Choroid plexus epithelial cell (primary cell): ENCODE results near the gene COL9A3.

Experiments
- DNase-seq: peaks from one replicate; pipeline ENCODE4 v3.0.0-alpha.2; 2010; ENCODE audit warnings: low read depth
- H3K4me3 ChIP-seq: 2 replicates; pipeline ENCODE4 v1.5.1; 2011; ENCODE audit warnings: low read depth, mild to moderate bottlenecking, control low read depth, low read length, moderate library complexity
- CTCF ChIP-seq: conservative IDR thresholded peaks from 2 replicates; pipeline ENCODE4 v1.5.1; 2011; ENCODE audit warnings: low read depth, mild to moderate bottlenecking, control low read depth, inconsistent platforms, low read length, moderate library complexity

COL9A3 gene

GRCh38 chr20:62786157-62786556 lies 30.7 kb upstream of the COL9A3 start:
- no peak for TF ChIP-seq CTCF
- no peak overlapping the region for H3K4me3 ChIP-seq
- no peak for DNase-seq

GRCh38 chr20:62787321-62787720 lies 29.5 kb upstream of the COL9A3 start:
- no peak overlapping the region for H3K4me3 ChIP-seq
- no peak for DNase-seq
- no peak for TF ChIP-seq CTCF

- no peak for TF ChIP-seq CTCF
- DNase-seq: no peak
- no peak overlapping the region for H3K4me3 ChIP-seq
Observed at GRCh38 chr20:62787866-62788265, 29.0 kb upstream of the COL9A3 start.

- TF ChIP-seq CTCF: no peak
- DNase-seq: no peak
- no peak overlapping the region for H3K4me3 ChIP-seq
Observed at GRCh38 chr20:62788607-62789006, 28.2 kb upstream of the COL9A3 start.

GRCh38 chr20:62790075-62790474 lies 26.8 kb upstream of the COL9A3 start:
- no peak for DNase-seq
- H3K4me3 ChIP-seq: no peak overlapping the region
- TF ChIP-seq CTCF: no peak

GRCh38 chr20:62791301-62792181 lies 25.3 kb upstream of the COL9A3 start:
- TF ChIP-seq CTCF: peak; percentile 99
- DNase-seq: peak; percentile 94
- H3K4me3 ChIP-seq: no peak overlapping the region
